Activated T-cell treated with anti-CD3 and anti-CD28 coated beads, Interleukin-2, amount 50 U/mL, for 4 hours (primary cell): ENCODE data around the gene PHLDB2. TPM values are rescaled to one million over a fixed set of nuclear protein-coding genes. Genes with fewer than 3 reads are reported as not detected.

ENCODE experiments used
- ATAC-seq, 2 donors: fragments of 200-7000 bp; cut with Tn5 transposase; one replicate each; pipeline ENCODE4 v1.10.0; 2021
- DNase-seq: peaks from one replicate; pipeline ENCODE4 v3.0.0-alpha.2; 2020
- H3K27me3 Mint-ChIP-seq: one replicate; pipeline ENCODE4 v1.8.0; 2021; ENCODE audit warnings: low read depth, mixed read lengths
- H3K36me3 Mint-ChIP-seq: one replicate; pipeline ENCODE4 v1.8.0; 2022; ENCODE audit warnings: mixed read lengths; ENCODE audit not compliant: insufficient read depth
- H3K4me1 Mint-ChIP-seq: one replicate; pipeline ENCODE4 v1.8.0; 2021; ENCODE audit warnings: low read depth, mixed read lengths
- H3K4me3 Mint-ChIP-seq: one replicate; pipeline ENCODE4 v1.8.0; 2021; ENCODE audit warnings: mild to moderate bottlenecking, moderate library complexity, mixed read lengths
- H3K9me3 Mint-ChIP-seq: one replicate; pipeline ENCODE4 v1.8.0; 2021; ENCODE audit warnings: mixed read lengths
- total RNA-seq, 3 donors: library from RNA; stranded (reverse); gene quantifications; one replicate each; pipeline ENCODE4 v1.2.1, GENCODE V29; 2021

The PHLDB2 gene
- total RNA-seq, 3 donors from 2014 or later = 0.66 to 0.82 (median 0.76) TPM

- peak overlapping the region; percentile 61 for H3K4me3 Mint-ChIP-seq
- ATAC-seq (no peak), DNase-seq (no peak)
- peaks cover 54% of the 10 kb centered on the region for H3K4me1 Mint-ChIP-seq
- H3K36me3 Mint-ChIP-seq = no peaks in the 10 kb centered on the region
- no peaks in the 10 kb centered on the region for H3K27me3 Mint-ChIP-seq
- H3K9me3 Mint-ChIP-seq = no peaks in the 10 kb centered on the region
Observed at GRCh38 chr3:112003321-112004080, 144.4 kb downstream of the PHLDB2 start.

GRCh38 chr3:112004187-112004586 is 145.1 kb downstream of the PHLDB2 start:
- no peaks in the 10 kb centered on the region for H3K9me3 Mint-ChIP-seq
- peak overlapping the region; percentile 2 for H3K4me3 Mint-ChIP-seq
- ATAC-seq (no peak), DNase-seq (no peak)
- peaks cover 50% of the 10 kb centered on the region for H3K4me1 Mint-ChIP-seq
- H3K36me3 Mint-ChIP-seq = no peaks in the 10 kb centered on the region
- H3K27me3 Mint-ChIP-seq = no peaks in the 10 kb centered on the region

- H3K4me3 Mint-ChIP-seq = no peak overlapping the region
- no peaks in the 10 kb centered on the region for H3K27me3 Mint-ChIP-seq
- DNase-seq (no peak), ATAC-seq (no peak)
- peaks cover 49% of the 10 kb centered on the region for H3K4me1 Mint-ChIP-seq
- H3K9me3 Mint-ChIP-seq = no peaks in the 10 kb centered on the region
- H3K36me3 Mint-ChIP-seq = no peaks in the 10 kb centered on the region
Observed at GRCh38 chr3:112004669-112005068, 145.6 kb downstream of the PHLDB2 start.

GRCh38 chr3:112005091-112005672 is 146.1 kb downstream of the PHLDB2 start:
- H3K9me3 Mint-ChIP-seq = no peaks in the 10 kb centered on the region
- DNase-seq = no peak
- ATAC-seq = no peak
- no peaks in the 10 kb centered on the region for H3K36me3 Mint-ChIP-seq
- no peak overlapping the region for H3K4me3 Mint-ChIP-seq
- no peaks in the 10 kb centered on the region for H3K27me3 Mint-ChIP-seq
- H3K4me1 Mint-ChIP-seq = peaks cover 47% of the 10 kb centered on the region

GRCh38 chr3:112007633-112008032 is 148.6 kb downstream of the PHLDB2 start:
- no peak for DNase-seq
- Mint-ChIP-seq H3K27me3 (no peaks in the 10 kb centered on the region), H3K36me3 (no peaks in the 10 kb centered on the region), H3K4me1 (peaks cover 28% of the 10 kb centered on the region), H3K4me3 (no peak overlapping the region), H3K9me3 (no peaks in the 10 kb centered on the region)
- ATAC-seq = no peak

- peaks cover 21% of the 10 kb centered on the region for H3K4me1 Mint-ChIP-seq
- no peak for ATAC-seq
- no peak overlapping the region for H3K4me3 Mint-ChIP-seq
- H3K27me3 Mint-ChIP-seq = no peaks in the 10 kb centered on the region
- H3K9me3 Mint-ChIP-seq = no peaks in the 10 kb centered on the region
- no peaks in the 10 kb centered on the region for H3K36me3 Mint-ChIP-seq
- DNase-seq = no peak
Observed at GRCh38 chr3:112009670-112010069, 150.6 kb downstream of the PHLDB2 start.

GRCh38 chr3:112010636-112011035 is 151.6 kb downstream of the PHLDB2 start:
- Mint-ChIP-seq H3K4me3 (no peak overlapping the region), H3K9me3 (no peaks in the 10 kb centered on the region), H3K36me3 (no peaks in the 10 kb centered on the region), H3K27me3 (no peaks in the 10 kb centered on the region), H3K4me1 (peaks cover 13% of the 10 kb centered on the region)
- DNase-seq = no peak
- no peak for ATAC-seq

GRCh38 chr3:112011376-112011940 is 152.4 kb downstream of the PHLDB2 start:
- Mint-ChIP-seq H3K27me3 (no peaks in the 10 kb centered on the region), H3K36me3 (no peaks in the 10 kb centered on the region), H3K9me3 (no peaks in the 10 kb centered on the region), H3K4me3 (no peak overlapping the region), H3K4me1 (peaks cover 13% of the 10 kb centered on the region)
- ATAC-seq = no peak
- no peak for DNase-seq

- Mint-ChIP-seq H3K4me1 (peaks cover 13% of the 10 kb centered on the region), H3K4me3 (no peak overlapping the region), H3K27me3 (no peaks in the 10 kb centered on the region), H3K36me3 (no peaks in the 10 kb centered on the region), H3K9me3 (no peaks in the 10 kb centered on the region)
- ATAC-seq (no peak), DNase-seq (no peak)
Observed at GRCh38 chr3:112012205-112012992, 153.3 kb downstream of the PHLDB2 start.

- ATAC-seq = peak; percentile 88 to 90
Observed at GRCh38 chr3:112013058-112013783, 154.2 kb downstream of the PHLDB2 start.

GRCh38 chr3:112013784-112014143 is 154.7 kb downstream of the PHLDB2 start:
- no peaks in the 10 kb centered on the region for H3K36me3 Mint-ChIP-seq
- no peaks in the 10 kb centered on the region for H3K27me3 Mint-ChIP-seq

More at GRCh38 chr3:112013058-112013783, 154.2 kb downstream of the PHLDB2 start:
- peak; percentile 62 for DNase-seq
- Mint-ChIP-seq H3K4me1 (peaks cover 13% of the 10 kb centered on the region), H3K9me3 (no peaks in the 10 kb centered on the region), H3K4me3 (no peak overlapping the region), H3K36me3 (no peaks in the 10 kb centered on the region), H3K27me3 (no peaks in the 10 kb centered on the region)

GRCh38 chr3:112017091-112017490 is 158.0 kb downstream of the PHLDB2 start:
- no peaks in the 10 kb centered on the region for H3K9me3 Mint-ChIP-seq

More at GRCh38 chr3:112013784-112014143, 154.7 kb downstream of the PHLDB2 start:
- Mint-ChIP-seq H3K4me3 (no peak overlapping the region), H3K4me1 (peaks cover 13% of the 10 kb centered on the region), H3K9me3 (no peaks in the 10 kb centered on the region)
- DNase-seq = no peak
- ATAC-seq = no peak

GRCh38 chr3:112018712-112019111 is 159.6 kb downstream of the PHLDB2 start:
- Mint-ChIP-seq H3K27me3 (no peaks in the 10 kb centered on the region), H3K36me3 (no peaks in the 10 kb centered on the region), H3K9me3 (no peaks in the 10 kb centered on the region), H3K4me3 (no peak overlapping the region), H3K4me1 (peaks cover 4% of the 10 kb centered on the region)
- ATAC-seq = no peak
- no peak for DNase-seq

More at GRCh38 chr3:112017091-112017490, 158.0 kb downstream of the PHLDB2 start:
- H3K4me1 Mint-ChIP-seq = peaks cover 13% of the 10 kb centered on the region
- DNase-seq (no peak), ATAC-seq (no peak)
- no peak overlapping the region for H3K4me3 Mint-ChIP-seq
- H3K27me3 Mint-ChIP-seq = no peaks in the 10 kb centered on the region
- H3K36me3 Mint-ChIP-seq = no peaks in the 10 kb centered on the region

- Mint-ChIP-seq H3K36me3 (no peaks in the 10 kb centered on the region), H3K4me1 (no peaks in the 10 kb centered on the region), H3K27me3 (no peaks in the 10 kb centered on the region), H3K9me3 (no peaks in the 10 kb centered on the region), H3K4me3 (no peak overlapping the region)
- ATAC-seq (no peak), DNase-seq (no peak)
Observed at GRCh38 chr3:112019716-112020115, 160.7 kb downstream of the PHLDB2 start.
